CD4-positive, alpha-beta T cell treated with Interleukin-6 at 100 ng/mL for 8 hours (primary cell): ENCODE measurements around the gene SYT6.

Experiments
- DNase-seq: peaks from one replicate; pipeline ENCODE4 v3.0.0-alpha.2; 2020; ENCODE audit warnings: mixed read lengths, low spot score

SYT6 gene, protein sequence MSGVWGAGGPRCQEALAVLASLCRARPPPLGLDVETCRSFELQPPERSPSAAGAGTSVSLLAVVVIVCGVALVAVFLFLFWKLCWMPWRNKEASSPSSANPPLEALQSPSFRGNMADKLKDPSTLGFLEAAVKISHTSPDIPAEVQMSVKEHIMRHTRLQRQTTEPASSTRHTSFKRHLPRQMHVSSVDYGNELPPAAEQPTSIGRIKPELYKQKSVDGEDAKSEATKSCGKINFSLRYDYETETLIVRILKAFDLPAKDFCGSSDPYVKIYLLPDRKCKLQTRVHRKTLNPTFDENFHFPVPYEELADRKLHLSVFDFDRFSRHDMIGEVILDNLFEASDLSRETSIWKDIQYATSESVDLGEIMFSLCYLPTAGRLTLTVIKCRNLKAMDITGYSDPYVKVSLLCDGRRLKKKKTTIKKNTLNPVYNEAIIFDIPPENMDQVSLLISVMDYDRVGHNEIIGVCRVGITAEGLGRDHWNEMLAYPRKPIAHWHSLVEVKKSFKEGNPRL

GRCh38 chr1:114153261-114154145 is at the start of gene SYT6:
Gene SYT6, minus strand, starts transcription at chr1:114153869. Its CDS starts 97 bp downstream, at chr1:114153772.
- DNase-seq: no peak

- no peak for DNase-seq
These were observed 47.8 kb upstream of the SYT6 start for GRCh38 chr1:114201486-114201885.

- no peak for DNase-seq
These were observed 45.4 kb upstream of the SYT6 start for GRCh38 chr1:114199017-114199594.

- no peak for DNase-seq
These were observed 43.6 kb upstream of the SYT6 start for GRCh38 chr1:114196992-114197907.

DNA sequence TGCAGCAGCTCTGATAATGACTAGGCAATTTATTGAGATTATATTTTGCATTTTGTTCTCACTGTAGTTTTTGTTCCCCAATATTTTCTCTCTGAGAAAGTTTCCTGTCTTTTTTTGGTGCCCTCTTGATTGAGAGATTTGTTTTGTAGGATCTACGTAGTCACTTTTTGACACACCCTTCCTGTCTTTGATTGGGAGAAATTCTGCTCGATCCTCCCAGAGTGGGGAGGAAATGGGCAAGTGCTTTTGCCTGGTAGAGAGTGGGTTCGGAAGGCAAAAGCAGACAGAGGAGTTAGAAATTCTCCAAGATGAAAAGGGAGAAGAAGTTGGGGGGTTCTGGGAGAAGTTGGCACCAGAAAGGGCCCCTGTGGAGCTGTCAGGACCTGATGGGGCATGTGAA is 42.1 kb upstream of the SYT6 start:
- no peak for DNase-seq

- DNase-seq: no peak
These were observed 38.7 kb upstream of the SYT6 start for GRCh38 chr1:114192328-114192727.

DNA sequence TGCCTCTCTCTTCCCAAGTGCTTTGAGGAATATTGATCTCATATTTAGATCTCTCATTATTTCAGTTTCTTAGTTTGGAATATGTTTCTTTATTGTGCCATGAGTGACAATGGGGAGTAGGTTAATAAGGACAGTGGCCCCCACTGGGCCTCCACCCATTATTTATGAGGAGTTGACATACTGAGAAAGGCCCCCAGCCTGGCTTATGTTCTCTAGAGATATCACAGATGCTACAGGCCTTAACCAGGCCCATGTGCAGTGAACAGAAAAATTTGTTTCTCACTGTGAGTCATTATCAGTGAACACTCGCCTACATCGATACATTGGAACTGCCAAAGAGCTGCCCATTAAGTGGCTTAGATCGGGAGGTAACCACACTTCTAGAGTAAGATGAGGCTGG is 35.7 kb upstream of the SYT6 start:
- no peak for DNase-seq

- no peak for DNase-seq
These were observed 27.7 kb upstream of the SYT6 start for GRCh38 chr1:114181356-114181755.

- DNase-seq: no peak
These were observed 27.1 kb upstream of the SYT6 start for GRCh38 chr1:114180742-114181141.

GRCh38 chr1:114178936-114179335 is 25.3 kb upstream of the SYT6 start:
- DNase-seq: no peak

- no peak for DNase-seq
These were observed 23.6 kb upstream of the SYT6 start for GRCh38 chr1:114177282-114177681.

DNA sequence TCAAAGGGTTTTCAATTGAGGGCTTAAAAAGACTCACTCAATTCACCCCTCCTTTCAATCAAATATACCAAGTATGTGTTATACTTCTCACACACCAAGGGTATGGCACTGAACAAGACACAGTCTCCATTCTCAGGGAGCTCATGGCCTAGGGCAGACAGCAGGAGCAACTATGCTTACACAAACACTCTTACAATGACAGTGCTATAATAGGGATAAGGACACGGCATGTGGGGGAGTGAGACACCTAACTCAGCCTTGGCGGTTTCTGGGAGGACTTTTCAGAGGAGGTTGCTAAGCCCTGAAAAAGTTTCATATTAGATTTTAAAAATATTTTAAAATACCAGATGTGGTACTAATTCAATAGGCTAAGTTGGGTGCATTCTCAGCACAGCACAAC is 22.7 kb upstream of the SYT6 start:
- no peak for DNase-seq

- no peak for DNase-seq
These were observed 20.0 kb upstream of the SYT6 start for GRCh38 chr1:114173680-114174079.

GRCh38 chr1:114169509-114169908 is 15.8 kb upstream of the SYT6 start:
- no peak for DNase-seq

DNA sequence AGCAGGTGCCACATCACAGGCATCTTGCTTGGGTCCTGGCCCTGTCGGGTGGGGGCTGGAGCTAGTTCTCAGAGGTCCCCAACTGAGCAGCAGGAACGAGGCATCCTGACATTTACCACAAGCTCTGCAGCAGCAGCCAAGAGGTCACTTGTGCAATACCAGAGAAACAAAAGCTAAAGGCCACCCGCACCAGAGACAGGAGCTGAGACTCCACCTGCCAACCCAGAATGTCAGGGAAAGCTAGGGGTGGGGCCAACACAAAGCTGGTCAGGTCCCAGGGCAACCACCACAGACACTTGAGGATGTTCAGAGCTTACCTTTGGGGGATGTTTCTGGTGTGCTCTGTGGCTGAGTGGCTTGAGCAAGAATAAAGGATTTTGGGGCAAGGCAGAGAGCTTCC is 13.6 kb upstream of the SYT6 start:
- no peak for DNase-seq

DNA sequence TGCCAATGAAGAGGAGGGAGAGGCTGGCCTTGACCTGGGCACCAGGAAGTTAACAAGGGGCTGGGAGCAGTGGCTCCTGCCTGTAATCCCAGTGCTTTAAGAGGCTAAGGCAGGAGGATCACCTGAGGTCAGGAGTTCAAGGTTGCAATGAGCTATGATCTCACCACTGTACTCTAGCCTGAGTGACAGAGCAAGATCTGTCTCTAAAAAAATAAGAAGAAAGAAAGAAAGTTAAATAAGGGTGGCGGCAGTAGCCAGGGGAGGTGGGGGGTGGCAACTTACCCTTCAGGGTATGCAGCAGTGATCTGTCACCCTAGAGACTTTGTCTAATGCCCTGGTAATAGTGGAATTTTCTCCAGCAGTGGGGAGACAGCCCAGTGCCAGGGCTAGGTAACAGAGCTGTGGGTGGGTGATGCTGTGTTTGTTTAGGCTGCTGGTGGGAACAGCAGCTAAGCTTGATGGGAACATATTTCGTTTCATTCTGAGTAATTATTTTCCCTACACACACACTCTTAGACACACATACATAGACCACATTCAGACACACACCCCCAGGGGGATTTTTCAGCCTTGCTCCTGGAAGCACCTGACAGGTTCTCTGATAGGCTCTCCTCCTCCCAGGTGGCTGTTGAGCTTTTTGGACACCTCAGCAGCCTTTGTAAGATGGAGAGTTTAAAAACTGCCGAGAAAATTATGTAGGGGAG is 11.3 kb upstream of the SYT6 start:
- DNase-seq: no peak

- no peak for DNase-seq
These were observed 6.3 kb upstream of the SYT6 start for GRCh38 chr1:114159941-114160340.

GRCh38 chr1:114157275-114157660 is 3.6 kb upstream of the SYT6 start:
- DNase-seq: no peak

DNA sequence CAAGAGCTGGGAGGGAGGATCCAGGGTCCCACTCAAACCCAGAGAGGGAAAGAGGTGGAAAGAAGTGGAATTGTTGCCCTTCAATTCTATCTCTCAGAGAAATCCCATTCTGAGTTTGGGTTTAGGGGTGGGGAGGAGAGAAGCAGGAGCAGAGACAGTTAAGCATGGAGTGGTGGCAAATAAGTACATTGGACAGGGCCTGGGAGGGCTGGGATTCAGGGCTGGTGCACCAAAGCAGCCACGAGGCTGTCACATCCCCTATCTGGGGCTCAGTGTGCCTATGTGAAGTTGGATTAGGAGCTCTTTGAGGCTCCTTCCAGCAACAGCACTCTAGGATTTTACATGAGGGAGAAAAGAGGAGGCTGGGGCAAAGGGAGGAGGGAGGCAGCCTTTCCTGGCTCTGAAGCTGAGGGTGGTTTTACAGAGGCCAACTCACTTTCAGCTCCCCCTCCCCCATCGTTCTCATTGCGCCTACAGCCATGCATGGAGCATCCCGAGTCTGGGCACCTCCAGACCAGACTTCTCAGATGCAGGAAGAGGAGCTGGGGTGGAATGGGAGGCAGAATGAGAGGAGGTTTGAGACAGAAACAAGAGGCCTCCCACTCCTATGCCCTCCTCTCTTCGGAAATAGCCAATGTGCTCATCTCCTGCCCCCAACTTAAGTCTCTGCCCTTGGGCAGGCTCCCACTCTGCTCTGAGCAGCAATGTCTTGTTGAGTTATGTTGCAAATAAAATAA is 3.0 kb upstream of the SYT6 start:
- DNase-seq: no peak

DNA sequence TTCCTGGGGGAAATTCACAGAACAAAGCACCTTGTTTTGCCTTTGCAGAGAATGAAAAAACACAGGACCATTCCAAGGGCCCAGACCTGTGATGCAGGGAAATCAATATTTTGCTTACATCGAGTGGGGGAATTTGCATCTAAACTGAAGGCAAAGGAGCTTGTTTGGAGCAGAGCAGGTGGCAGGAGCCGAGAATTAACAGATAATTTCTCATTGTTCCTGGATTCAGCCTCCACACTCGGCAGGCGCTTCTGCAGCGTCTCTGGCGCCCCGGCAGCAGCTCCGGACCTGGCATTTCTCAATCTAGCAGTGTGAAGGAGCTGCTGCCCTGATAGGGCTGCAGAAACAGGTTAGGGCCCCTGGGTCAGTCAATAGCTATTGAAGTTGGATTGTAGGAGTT is 2.0 kb upstream of the SYT6 start:
- DNase-seq: no peak
